Cardiac muscle cell (in vitro differentiated cells and primary cell): ENCODE results near the gene GALC. TPM values are rescaled to one million over a fixed set of nuclear protein-coding genes. Genes with fewer than 3 reads are reported as not detected.

Experiments
- DNase-seq, 2 donors: peaks; one replicate each; pipeline versions ENCODE4 v3.0.0 to v3.0.0-alpha.2; 2010 to 2017; ENCODE audit warnings: low read depth in 1 of 2, low spot score in 1 of 2
- H3K27ac ChIP-seq: fragments of 200-600 bp; sonication (generic); 2 replicates; pipeline ENCODE4 v1.5.1; 2016
- H3K27me3 ChIP-seq: fragments of 200-600 bp; sonication (generic); 2 replicates; pipeline ENCODE4 v1.6.0; 2016; ENCODE audit warnings: control low read depth
- H3K36me3 ChIP-seq: fragments of 200-600 bp; sonication (generic); 2 replicates; pipeline ENCODE4 v1.5.1; 2016; ENCODE audit warnings: control low read depth
- H3K4me1 ChIP-seq: fragments of 200-600 bp; sonication (generic); 2 replicates; pipeline ENCODE4 v1.8.1; 2017; ENCODE audit warnings: low read depth, mild to moderate bottlenecking, mixed run types
- H3K4me3 ChIP-seq: fragments of 200-600 bp; sonication (generic); 2 replicates; pipeline ENCODE4 v1.5.1; 2016; ENCODE audit warnings: mild to moderate bottlenecking
- H3K9me3 ChIP-seq: fragments of 200-600 bp; sonication (generic); 2 replicates; pipeline ENCODE4 v1.5.1; 2017; ENCODE audit warnings: low read depth, mild to moderate bottlenecking, control low read depth
- polyA plus RNA-seq: library from polyadenylated mRNA; unstranded; fragments of >200 nt; fragmentation: Nextera tagmentation; extraction: Ambion mirVana; gene quantifications from 2 replicates; pipeline ENCODE4 v1.2.1, GENCODE V29; 2016
- total RNA-seq: library from RNA; depleted of rRNA; stranded (reverse); fragments of >200 nt; gene quantifications from 2 replicates; pipeline ENCODE4 v1.2.3, GENCODE V29; 2016
- TF ChIP-seq, protein P1 (sequence below): IDR thresholded peaks from 2 replicates; pipeline ENCODE4 v1.5.1; 2012; ENCODE audit warnings: low read depth, mild to moderate bottlenecking, low read length

The GALC gene
- total and polyA plus RNA-seq, 2 experiments from 2014 or later = 31.3 to 41.9 TPM

- no peaks in the 10 kb centered on the region for H3K36me3 ChIP-seq
- H3K27me3 ChIP-seq = no peaks in the 10 kb centered on the region
- TF ChIP-seq, protein P1, sequence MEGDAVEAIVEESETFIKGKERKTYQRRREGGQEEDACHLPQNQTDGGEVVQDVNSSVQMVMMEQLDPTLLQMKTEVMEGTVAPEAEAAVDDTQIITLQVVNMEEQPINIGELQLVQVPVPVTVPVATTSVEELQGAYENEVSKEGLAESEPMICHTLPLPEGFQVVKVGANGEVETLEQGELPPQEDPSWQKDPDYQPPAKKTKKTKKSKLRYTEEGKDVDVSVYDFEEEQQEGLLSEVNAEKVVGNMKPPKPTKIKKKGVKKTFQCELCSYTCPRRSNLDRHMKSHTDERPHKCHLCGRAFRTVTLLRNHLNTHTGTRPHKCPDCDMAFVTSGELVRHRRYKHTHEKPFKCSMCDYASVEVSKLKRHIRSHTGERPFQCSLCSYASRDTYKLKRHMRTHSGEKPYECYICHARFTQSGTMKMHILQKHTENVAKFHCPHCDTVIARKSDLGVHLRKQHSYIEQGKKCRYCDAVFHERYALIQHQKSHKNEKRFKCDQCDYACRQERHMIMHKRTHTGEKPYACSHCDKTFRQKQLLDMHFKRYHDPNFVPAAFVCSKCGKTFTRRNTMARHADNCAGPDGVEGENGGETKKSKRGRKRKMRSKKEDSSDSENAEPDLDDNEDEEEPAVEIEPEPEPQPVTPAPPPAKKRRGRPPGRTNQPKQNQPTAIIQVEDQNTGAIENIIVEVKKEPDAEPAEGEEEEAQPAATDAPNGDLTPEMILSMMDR = no peak
- H3K4me3 ChIP-seq = no peak overlapping the region
- no peak for DNase-seq
- no peak overlapping the region for H3K27ac ChIP-seq
- H3K4me1 ChIP-seq = peaks cover 31% of the 10 kb centered on the region
- H3K9me3 ChIP-seq = no peaks in the 10 kb centered on the region
These were observed 6.3 kb upstream of the GALC start for GRCh38 chr14:87999277-87999676.

GRCh38 chr14:87998482-87998881 lies 5.5 kb upstream of the GALC start:
- H3K4me3 ChIP-seq = no peak overlapping the region
- H3K9me3 ChIP-seq = no peaks in the 10 kb centered on the region
- H3K27ac ChIP-seq = no peak overlapping the region
- TF ChIP-seq, protein P1 = no peak
- DNase-seq = no peak
- H3K27me3 ChIP-seq = no peaks in the 10 kb centered on the region
- peaks cover 33% of the 10 kb centered on the region for H3K4me1 ChIP-seq
- no peaks in the 10 kb centered on the region for H3K36me3 ChIP-seq

GRCh38 chr14:87996291-87996592 lies 3.3 kb upstream of the GALC start:
- TF ChIP-seq, protein P1 = no peak

GRCh38 chr14:87995500-87996290 lies 2.7 kb upstream of the GALC start:
- H3K36me3 ChIP-seq = no peaks in the 10 kb centered on the region
- H3K4me3 ChIP-seq = no peak overlapping the region
- peaks cover 36% of the 10 kb centered on the region for H3K4me1 ChIP-seq
- TF ChIP-seq, protein P1 = no peak
- no peaks in the 10 kb centered on the region for H3K27me3 ChIP-seq
- H3K27ac ChIP-seq = peak overlapping the region; percentile 96
- H3K9me3 ChIP-seq = no peaks in the 10 kb centered on the region
- peak; percentile 36 to 38 for DNase-seq

More at GRCh38 chr14:87996291-87996592, 3.3 kb upstream of the GALC start:
- H3K4me1 ChIP-seq = peaks cover 36% of the 10 kb centered on the region
- no peak overlapping the region for H3K4me3 ChIP-seq
- peak overlapping the region; percentile 96 for H3K27ac ChIP-seq
- no peaks in the 10 kb centered on the region for H3K36me3 ChIP-seq
- H3K9me3 ChIP-seq = no peaks in the 10 kb centered on the region
- no peaks in the 10 kb centered on the region for H3K27me3 ChIP-seq
- no peak for DNase-seq

GRCh38 chr14:87994974-87995373 lies 2.0 kb upstream of the GALC start:
- Histone ChIP-seq H3K27ac (peak overlapping the region; percentile 96), H3K27me3 (no peaks in the 10 kb centered on the region), H3K4me1 (peaks cover 36% of the 10 kb centered on the region), H3K36me3 (no peaks in the 10 kb centered on the region), H3K9me3 (no peaks in the 10 kb centered on the region), H3K4me3 (no peak overlapping the region)
- peak in 1 of 2 donors; percentile 14 for DNase-seq
- TF ChIP-seq, protein P1 = no peak
